Measurements from ENCODE around the gene MRPL38. TPM values are rescaled to one million over a fixed set of nuclear protein-coding genes. Genes with fewer than 3 reads are reported as not detected.

MRPL38 gene
- polyA plus RNA-seq, 3 donors: 43.1 to 74.8 (median 48.1) TPM

- no peak overlapping the region for H3K27ac ChIP-seq (ENCODE audit: low read depth, low read length)
- WGBS, 3 donors: 79 to 90% (median 90%) methylated on average over 13 of the region's 13 CpGs
Measured at GRCh38 chr17:75900691-75901533, 3.8 kb downstream of the MRPL38 start.

GRCh38 chr17:75899767-75900468 lies 4.8 kb downstream of the MRPL38 start:
- H3K27ac ChIP-seq (ENCODE audit: low read depth, low read length): no peak overlapping the region
- 88 to 89% (median 89%) methylated on average over 23 of the region's 23 CpGs for WGBS, 3 donors

- no peak overlapping the region for H3K27ac ChIP-seq (ENCODE audit: low read depth, low read length)
- WGBS, 3 donors: 86 to 94% (median 90%) methylated on average over 13 of the region's 13 CpGs
Measured at GRCh38 chr17:75899353-75899752, 5.3 kb downstream of the MRPL38 start.

- 96 to 97% (median 97%) methylated on average over 16 of the region's 16 CpGs for WGBS, 3 donors
- H3K27ac ChIP-seq (ENCODE audit: low read depth, low read length): no peak overlapping the region
Measured at GRCh38 chr17:75898791-75899190, 5.9 kb downstream of the MRPL38 start.

GRCh38 chr17:75898065-75898464 lies 6.6 kb downstream of the MRPL38 start:
- WGBS, 3 donors: 86 to 93% (median 87%) methylated on average over 8 of the region's 8 CpGs
- H3K27ac ChIP-seq (ENCODE audit: low read depth, low read length): no peak overlapping the region

GRCh38 chr17:75897160-75898019 lies 7.3 kb downstream of the MRPL38 start:
- 46 to 62% (median 48%) methylated on average over 30 to 37 of the region's 37 CpGs for WGBS, 3 donors
- no peak overlapping the region for H3K27ac ChIP-seq (ENCODE audit: low read depth, low read length)

GRCh38 chr17:75896415-75897159 lies 8.1 kb downstream of the MRPL38 start, which contains the start of gene TRIM65:
TSS of gene TRIM65 (minus strand) at chr17:75896951. CDS start at chr17:75896937, 14 bp downstream.
- whole genome bisulfite sequencing, 3 donors: 0 to 1% (median 1%) methylated on average over 60 to 102 of the region's 102 CpGs
- H3K27ac ChIP-seq (ENCODE audit: low read depth, low read length): no peak within 1 kb of the TSS

- WGBS, 3 donors: 21 to 45% (median 24%) methylated on average over 28 of the region's 28 CpGs
Measured at GRCh38 chr17:75895370-75896155, 9.1 kb downstream of the MRPL38 start.

GRCh38 chr17:75894049-75894733 lies 10.5 kb downstream of the MRPL38 start:
- WGBS, 3 donors: 71 to 83% (median 73%) methylated on average over 22 of the region's 22 CpGs
- H3K27ac ChIP-seq (ENCODE audit: low read depth, low read length): no peak overlapping the region

More at GRCh38 chr17:75895370-75896155, 9.1 kb downstream of the MRPL38 start:
- H3K27ac ChIP-seq (ENCODE audit: low read depth, low read length): no peak overlapping the region

GRCh38 chr17:75893305-75894048 lies 11.2 kb downstream of the MRPL38 start:
- no peak overlapping the region for H3K27ac ChIP-seq (ENCODE audit: low read depth, low read length)
- 90 to 94% (median 92%) methylated on average over 18 of the region's 18 CpGs for WGBS, 3 donors

- H3K27ac ChIP-seq (ENCODE audit: low read depth, low read length): no peak overlapping the region
- 88 to 90% (median 90%) methylated on average over 16 of the region's 16 CpGs for WGBS, 3 donors
Measured at GRCh38 chr17:75892556-75893224, 12.0 kb downstream of the MRPL38 start.

GRCh38 chr17:75891605-75892555 lies 12.8 kb downstream of the MRPL38 start:
- WGBS, 3 donors: 82 to 83% (median 83%) methylated on average over 32 of the region's 32 CpGs
- H3K27ac ChIP-seq (ENCODE audit: low read depth, low read length): no peak overlapping the region

- H3K27ac ChIP-seq (ENCODE audit: low read depth, low read length): no peak overlapping the region
- WGBS, 3 donors: 85 to 95% (median 93%) methylated on average over 31 of the region's 31 CpGs
Measured at GRCh38 chr17:75891022-75891604, 13.6 kb downstream of the MRPL38 start.

GRCh38 chr17:75889454-75889853 lies 15.2 kb downstream of the MRPL38 start:
- no peak overlapping the region for H3K27ac ChIP-seq (ENCODE audit: low read depth, low read length)
- WGBS, 3 donors: 74 to 82% (median 79%) methylated on average over 6 of the region's 6 CpGs

Data from adipose tissue (tissue), 3 donors.